Esophagus squamous epithelium (tissue), 5 donors: Measurements from ENCODE around the gene SPACDR. TPM values are rescaled to one million over a fixed set of nuclear protein-coding genes. Genes with fewer than 3 reads are reported as not detected.
"Not testable (repeated sequence)": the region's sequence is repeated elsewhere in the genome, so short reads cannot be mapped to it uniquely, and the experiment has no call there.

Experiments used
- DNase-seq: peaks from one replicate; lab custom pipeline; 2025; lab: John Stamatoyannopoulos, UW
- H3K27ac ChIP-seq, 4 donors: fragments of 200-600 bp; sonication (generic); one replicate each; pipeline ENCODE4 v1.5.1; 2016 to 2019; ENCODE audit warnings: mild to moderate bottlenecking in 1 of 4
- H3K27me3 ChIP-seq, 4 donors: fragments of 200-600 bp; sonication (generic); 1 replicate in 3 of 4; 2 replicates in 1 of 4; pipeline versions ENCODE4 v1.5.1 to v1.6.0; 2017 to 2021; ENCODE audit warnings: antibody characterized with exemption in 1 of 4
- H3K36me3 ChIP-seq, 3 donors: fragments of 200-600 bp; sonication (generic); one replicate each; pipeline ENCODE4 v1.5.1; 2016 to 2019
- H3K4me1 ChIP-seq, 3 donors: fragments of 200-600 bp; sonication (generic); one replicate each; pipeline ENCODE4 v1.5.1; 2017 to 2019
- H3K4me3 ChIP-seq, 4 donors: fragments of 200-600 bp; sonication (generic); 1 replicate in 3 of 4; 2 replicates in 1 of 4; pipeline ENCODE4 v1.5.1; 2016 to 2019; ENCODE audit warnings: mild to moderate bottlenecking in 2 of 4, moderate library complexity in 1 of 4
- H3K9me3 ChIP-seq, 3 donors: fragments of 200-600 bp; sonication (generic); one replicate each; pipeline ENCODE4 v1.5.1; 2016 to 2019
- POLR2A ChIP-seq, 4 donors: fragments of 450-650 bp; IDR thresholded peaks; one replicate each; pipeline ENCODE4 v1.6.1; 2017; ENCODE audit warnings: antibody characterized with exemption in 4 of 4, mild to moderate bottlenecking in 4 of 4, moderate library complexity in 3 of 4
- WGBS, 2 donors: methylation state at CpG; one replicate each; pipeline ENCODE4 v1.1.5; 2018; 5-methylcytosine and 5-hydroxymethylcytosine counted together
- intact Hi-C: fragments of 100-400 bp; cut with DNase I; formaldehyde crosslinking; loops from one replicate; pipeline ENCODE4 v1.15.0; 2022
- total RNA-seq, 4 donors: library from RNA; depleted of rRNA; stranded (reverse); fragments of >200 nt; gene quantifications; one replicate each; pipeline ENCODE4 v1.1.0, GENCODE V29; 2016
- TF ChIP-seq, protein P1 (sequence below), 6 experiments: fragments of 450-650 bp in 4 of 6; fragments of 200-600 bp in 2 of 6; sonication (generic) in 2 of 6; IDR thresholded peaks; one replicate each; pipeline ENCODE4 v1.5.1; 2016 to 2019; ENCODE audit warnings: antibody characterized with exemption in 6 of 6, mild to moderate bottlenecking in 4 of 6, moderate library complexity in 4 of 6
- donor health status: DM: yes; HTN: yes; CAD: no.

Gene SPACDR
- total RNA-seq, 4 donors from 2014 or later = not detected

DNA sequence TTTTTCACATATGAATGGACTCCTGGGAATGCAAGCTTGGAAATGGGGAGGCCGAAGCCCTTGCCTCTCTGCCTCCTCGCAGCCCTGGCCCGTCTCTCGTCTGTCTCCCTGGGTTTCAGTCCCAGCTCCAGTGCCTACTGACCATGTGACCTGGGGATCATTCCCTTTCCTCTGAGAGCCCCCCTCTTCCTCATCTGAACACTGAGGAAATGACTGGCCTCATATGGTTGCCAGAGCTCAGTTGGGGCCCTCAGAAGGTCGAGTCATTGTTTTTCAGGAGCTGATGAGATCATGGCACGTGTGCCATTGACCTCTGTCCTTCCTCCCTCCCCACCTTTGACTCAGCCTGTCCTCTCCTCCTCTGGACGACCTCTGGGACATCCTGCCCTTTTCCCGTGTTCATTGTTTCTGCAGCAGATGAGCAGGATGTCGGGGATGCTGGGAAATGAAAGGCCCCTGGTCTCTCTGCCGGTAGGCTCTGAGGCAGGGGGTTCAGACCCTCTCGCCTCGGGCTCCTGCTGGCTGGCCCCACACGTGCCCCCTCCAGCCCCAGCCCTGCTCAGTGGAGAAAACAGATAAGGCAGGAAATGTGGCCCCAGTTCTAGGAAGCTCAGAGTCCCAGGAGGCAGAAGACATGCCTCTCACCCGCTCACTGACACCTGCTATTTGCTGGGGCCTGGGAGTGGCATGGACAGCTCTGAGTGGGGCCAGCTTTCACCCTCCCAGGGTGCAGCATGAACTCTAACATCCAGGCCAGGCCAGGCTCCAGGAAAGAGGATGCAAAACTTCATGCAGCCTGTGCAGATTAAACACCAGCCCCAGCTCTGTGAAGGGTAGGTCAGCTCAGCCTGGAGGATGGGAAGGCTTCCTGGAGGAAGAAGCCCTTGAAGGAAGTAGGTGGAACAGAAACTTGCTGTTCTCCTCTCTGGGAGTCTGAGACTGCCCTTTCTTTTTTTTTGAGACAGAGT, 19.5 kb downstream of the SPACDR start:
- DNase-seq = no peak
- 38 to 50% methylated on average over 10 to 11 of the region's 14 CpGs for WGBS, 2 donors
- TF ChIP-seq, protein P1, sequence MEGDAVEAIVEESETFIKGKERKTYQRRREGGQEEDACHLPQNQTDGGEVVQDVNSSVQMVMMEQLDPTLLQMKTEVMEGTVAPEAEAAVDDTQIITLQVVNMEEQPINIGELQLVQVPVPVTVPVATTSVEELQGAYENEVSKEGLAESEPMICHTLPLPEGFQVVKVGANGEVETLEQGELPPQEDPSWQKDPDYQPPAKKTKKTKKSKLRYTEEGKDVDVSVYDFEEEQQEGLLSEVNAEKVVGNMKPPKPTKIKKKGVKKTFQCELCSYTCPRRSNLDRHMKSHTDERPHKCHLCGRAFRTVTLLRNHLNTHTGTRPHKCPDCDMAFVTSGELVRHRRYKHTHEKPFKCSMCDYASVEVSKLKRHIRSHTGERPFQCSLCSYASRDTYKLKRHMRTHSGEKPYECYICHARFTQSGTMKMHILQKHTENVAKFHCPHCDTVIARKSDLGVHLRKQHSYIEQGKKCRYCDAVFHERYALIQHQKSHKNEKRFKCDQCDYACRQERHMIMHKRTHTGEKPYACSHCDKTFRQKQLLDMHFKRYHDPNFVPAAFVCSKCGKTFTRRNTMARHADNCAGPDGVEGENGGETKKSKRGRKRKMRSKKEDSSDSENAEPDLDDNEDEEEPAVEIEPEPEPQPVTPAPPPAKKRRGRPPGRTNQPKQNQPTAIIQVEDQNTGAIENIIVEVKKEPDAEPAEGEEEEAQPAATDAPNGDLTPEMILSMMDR (IDR thresholded peaks at IDR 0.05) = no peak
- no peak for TF ChIP-seq POLR2A (IDR thresholded peaks at IDR 0.05)
- peaks cover 0 to 23% (median 0%) of the 10 kb centered on the region in 3 donors for H3K4me1 ChIP-seq
- intact Hi-C loops = no loop called here
- peak overlapping the region in 3 of 4 donors; percentile 41 to 76 (median 69) for H3K27ac ChIP-seq
- H3K27me3 ChIP-seq = no peaks in the 10 kb centered on the region
- no peaks in the 10 kb centered on the region for H3K9me3 ChIP-seq
- H3K36me3 ChIP-seq = no peaks in the 10 kb centered on the region
- no peak overlapping the region for H3K4me3 ChIP-seq

DNA sequence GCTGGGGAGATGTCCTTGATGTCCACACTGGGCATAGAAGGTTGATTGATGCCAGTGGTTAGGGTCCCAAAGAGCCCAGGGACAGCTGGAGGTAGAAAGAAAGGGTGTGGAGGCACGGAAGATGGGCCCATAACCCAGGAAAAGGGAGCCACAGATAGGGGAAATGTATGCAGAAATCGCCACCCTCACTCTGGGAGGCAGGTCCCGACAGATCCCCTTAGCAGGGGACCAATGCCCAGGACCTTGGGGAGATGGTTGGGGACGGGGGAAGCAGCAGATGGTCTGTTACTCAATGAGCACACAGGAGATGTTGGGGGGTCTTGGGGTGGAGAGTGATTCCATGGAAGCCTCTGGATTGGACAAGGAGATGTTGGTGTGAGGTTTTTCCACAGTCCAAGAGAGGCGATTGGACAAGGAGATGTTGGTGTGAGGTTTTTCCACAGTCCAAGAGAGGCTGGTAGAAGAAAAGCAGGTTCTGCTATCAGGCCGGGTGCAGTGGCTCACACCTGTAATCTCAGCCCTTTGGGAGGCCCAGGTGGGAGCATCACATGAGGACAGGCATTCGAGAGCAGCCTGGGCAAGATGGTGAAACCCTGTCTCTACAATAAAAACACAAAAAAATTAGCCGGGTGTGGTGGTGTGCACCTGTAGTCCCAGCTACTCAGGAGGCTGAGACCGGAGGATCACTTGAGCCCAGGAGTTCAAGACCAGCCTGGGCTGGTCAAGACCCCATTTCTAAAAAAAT, 20.8 kb downstream of the SPACDR start:
- peak overlapping the region in 2 of 4 donors; percentile 69 to 76 for H3K27ac ChIP-seq
- peaks cover 0 to 22% (median 0%) of the 10 kb centered on the region in 3 donors for H3K4me1 ChIP-seq
- intact Hi-C loops = no loop called here
- 76 to 79% methylated on average over 9 of the region's 9 CpGs for WGBS, 2 donors
- no peaks in the 10 kb centered on the region for H3K36me3 ChIP-seq
- TF ChIP-seq, protein P1 (IDR thresholded peaks at IDR 0.05) = no peak
- no peak for TF ChIP-seq POLR2A (IDR thresholded peaks at IDR 0.05)
- no peak for DNase-seq
- no peaks in the 10 kb centered on the region for H3K9me3 ChIP-seq
- no peaks in the 10 kb centered on the region for H3K27me3 ChIP-seq
- no peak overlapping the region for H3K4me3 ChIP-seq

DNA sequence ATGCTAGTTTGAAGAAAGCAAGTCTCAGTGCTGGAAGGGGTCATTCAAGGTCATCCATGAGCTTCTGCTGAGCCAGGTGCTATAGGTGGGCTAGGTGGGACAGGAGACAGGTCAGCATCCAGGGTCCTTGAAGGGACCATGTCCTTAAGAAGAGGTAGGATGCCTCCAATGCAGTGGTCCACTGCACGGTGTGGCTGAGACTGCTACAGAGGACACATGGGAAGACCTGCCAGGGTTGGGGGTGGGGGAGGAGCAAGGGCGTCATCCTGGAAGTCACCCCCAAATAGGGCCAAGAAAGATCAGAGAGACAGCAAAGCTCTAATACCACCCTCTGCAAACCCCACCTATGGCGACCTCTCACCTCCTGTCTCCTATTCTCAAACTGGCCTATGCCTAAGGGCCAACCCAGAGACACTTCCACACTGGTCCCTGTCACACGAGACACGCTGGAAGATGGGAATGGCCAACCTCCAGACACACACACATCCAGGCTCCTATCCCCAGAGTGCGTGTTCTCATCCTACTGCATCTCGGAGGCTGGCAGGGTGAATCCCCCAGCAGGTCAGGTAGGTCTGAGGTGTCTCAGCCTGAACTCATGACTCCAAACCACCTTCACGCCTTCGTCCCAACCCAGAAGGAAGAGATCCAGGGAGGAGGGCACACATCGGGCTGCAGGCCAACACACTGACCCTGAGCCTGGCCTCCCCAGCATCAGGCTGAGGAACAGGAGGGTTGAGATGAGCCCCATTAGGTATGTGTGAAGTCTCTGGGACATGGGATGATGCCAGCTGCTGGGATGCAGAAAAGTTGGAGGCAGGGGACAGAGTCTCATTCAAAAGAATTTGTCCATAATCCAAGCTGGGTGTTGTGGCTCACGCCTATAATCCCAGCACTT, 22.2 kb downstream of the SPACDR start:
- no peak overlapping the region for H3K4me3 ChIP-seq
- no peaks in the 10 kb centered on the region for H3K27me3 ChIP-seq
- H3K4me1 ChIP-seq = peaks cover 0 to 27% (median 0%) of the 10 kb centered on the region in 3 donors
- TF ChIP-seq, protein P1 (IDR thresholded peaks at IDR 0.05) = no peak
- TF ChIP-seq POLR2A (IDR thresholded peaks at IDR 0.05) = no peak
- no peaks in the 10 kb centered on the region for H3K9me3 ChIP-seq
- no peak for DNase-seq
- intact Hi-C loops = no loop called here
- H3K27ac ChIP-seq = no peak overlapping the region
- no peaks in the 10 kb centered on the region for H3K36me3 ChIP-seq
- WGBS, 2 donors = 83 to 88% methylated on average over 2 to 9 of the region's 11 CpGs

DNA sequence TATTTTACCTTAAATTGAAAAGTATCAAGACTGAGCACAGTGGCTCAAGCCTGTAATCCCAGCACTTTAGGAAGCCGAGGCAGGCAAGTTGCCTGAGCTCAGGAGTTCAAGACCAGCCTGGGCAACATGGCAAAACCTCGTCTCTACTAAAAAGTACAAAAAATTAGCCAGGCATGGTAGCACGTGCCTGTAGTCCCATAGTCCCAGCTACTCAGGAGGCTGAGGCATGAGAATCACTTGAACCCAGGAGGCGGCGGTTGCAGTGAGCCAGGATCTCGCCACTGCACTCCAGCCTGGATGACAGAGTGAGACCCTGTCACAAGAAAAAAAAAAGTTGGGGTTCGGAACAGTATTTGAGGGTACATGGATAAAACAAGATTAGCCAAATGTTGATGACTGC, 24.8 kb downstream of the SPACDR start:
- DNase-seq, H3K27ac ChIP-seq, intact Hi-C loops: not testable (repeated sequence)

DNA sequence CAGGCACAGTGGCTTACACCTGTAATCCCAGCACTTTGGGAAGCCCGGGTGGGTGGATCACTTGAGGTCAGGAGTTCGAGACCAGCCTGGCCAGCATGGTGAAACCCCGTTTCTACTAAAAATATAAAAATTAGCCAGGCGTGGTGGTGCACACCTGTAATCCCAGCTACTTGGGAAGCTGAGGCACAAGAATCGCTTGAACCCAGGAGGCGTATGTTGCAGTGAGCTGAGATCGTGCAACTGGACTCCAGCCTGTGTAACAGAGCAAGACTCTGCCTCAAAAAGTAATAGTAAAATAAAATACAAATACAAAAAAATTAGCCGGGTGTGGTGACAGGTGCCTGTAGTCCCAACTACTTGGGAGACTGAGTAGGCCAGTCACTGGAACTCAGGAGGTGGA, 25.3 kb downstream of the SPACDR start:
- intact Hi-C loops, H3K9me3 ChIP-seq, DNase-seq, H3K4me3 ChIP-seq, H3K27me3 ChIP-seq, H3K27ac ChIP-seq: not testable (repeated sequence)
- WGBS, 2 donors = 83 to 92% methylated on average over 8 of the region's 8 CpGs
- Histone ChIP-seq H3K4me1 (peaks cover 0 to 27% (median 11%) of the 10 kb centered on the region in 3 donors), H3K36me3 (peaks cover 6 to 14% (median 8%) of the 10 kb centered on the region in 3 donors)

More for the DNA sequence above, 24.8 kb downstream of the SPACDR start:
- not testable (repeated sequence) for H3K4me3 ChIP-seq, H3K36me3 ChIP-seq, H3K9me3 ChIP-seq, H3K27me3 ChIP-seq
- WGBS, 2 donors = 90 to 91% methylated on average over 7 of the region's 7 CpGs
- peaks cover 0 to 25% (median 11%) of the 10 kb centered on the region in 3 donors for H3K4me1 ChIP-seq
